ENCODE measurements around the gene OR5B12. TPM values are rescaled to one million over a fixed set of nuclear protein-coding genes. Genes with fewer than 3 reads are reported as not detected.

The OR5B12 gene
- total RNA-seq, 1 donor from 2014 or later, result not detected

DNA sequence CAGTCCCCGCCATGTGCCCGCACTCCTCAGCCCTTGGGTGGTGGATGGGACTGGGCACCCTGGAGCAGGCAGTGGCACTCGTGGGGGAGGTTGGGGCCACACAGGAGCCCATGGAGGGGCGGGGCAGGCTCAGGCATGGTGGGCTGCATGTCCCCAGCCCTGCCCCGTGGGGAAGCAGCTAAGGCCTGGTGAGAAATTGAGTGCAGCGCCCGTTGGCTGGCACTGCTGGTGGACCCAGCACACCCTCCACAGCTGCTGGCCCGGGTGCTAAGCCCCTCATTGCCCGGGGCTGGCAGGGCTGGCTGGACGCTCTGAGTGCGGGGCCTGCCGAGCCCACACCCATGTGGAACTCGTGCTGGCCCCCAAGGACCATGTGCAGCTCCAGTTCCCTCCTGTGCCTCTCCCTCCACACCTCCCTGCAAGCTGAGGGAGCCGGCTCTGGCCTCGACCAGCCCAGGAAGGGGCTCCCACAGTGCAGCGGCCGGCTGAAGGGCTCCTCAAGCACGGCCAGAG lies 51.4 kb downstream of the OR5B12 start:
- no peak overlapping the region for H3K27ac Mint-ChIP-seq
- peaks cover 15% of the 10 kb centered on the region for H3K9me3 Mint-ChIP-seq (ENCODE audit: low read depth)
- H3K4me3 Mint-ChIP-seq (ENCODE audit: low read depth), result no peak overlapping the region
- no peak for DNase-seq (ENCODE audit: low spot score, unreplicated experiment)
- H3K36me3 Mint-ChIP-seq (ENCODE audit: insufficient read depth), result no peaks in the 10 kb centered on the region
- H3K4me1 Mint-ChIP-seq (ENCODE audit: low read depth), result peaks cover 4% of the 10 kb centered on the region
- no peaks in the 10 kb centered on the region for H3K27me3 Mint-ChIP-seq
- TF ChIP-seq CTCF (IDR thresholded peaks at IDR 0.05; ENCODE audit: unreplicated experiment), result no peak

Other genes starting within 250 kb of the OR5B12 start
- gene OR1S2, start 238.1 kb downstream of the OR5B12 start, total RNA-seq, result not detected in 2 replicates
- not detected in 2 replicates for gene OR1S1, start 229.5 kb downstream of the OR5B12 start, total RNA-seq
- gene OR10Q1, start 213.3 kb downstream of the OR5B12 start, total RNA-seq, result not detected in 2 replicates
- gene OR10W1, start 174.0 kb downstream of the OR5B12 start, total RNA-seq, result not detected in 2 replicates
- gene OR5B17, start 83.2 kb downstream of the OR5B12 start, total RNA-seq, result not detected in 2 replicates
- not detected in 2 replicates for gene OR5B3, start 35.4 kb downstream of the OR5B12 start, total RNA-seq
- gene OR5B2, start 14.1 kb downstream of the OR5B12 start, total RNA-seq, result not detected in 2 replicates
- gene OR5B21, start 65.9 kb upstream of the OR5B12 start, total RNA-seq, result not detected in 2 replicates
- gene LPXN, start 133.6 kb upstream of the OR5B12 start, total RNA-seq, result 6.5 and 6.6 TPM in 2 replicates
- gene ZFP91, start 136.8 kb upstream of the OR5B12 start, total RNA-seq, result 48.3 and 51.2 TPM in 2 replicates
- gene CNTF, start 180.4 kb upstream of the OR5B12 start, total RNA-seq, result 3.9 and 4.3 TPM in 2 replicates